Stimulated activated CD8-positive, alpha-beta memory T cell treated with anti-CD3 and anti-CD28 coated beads, Interleukin-7, amount 100 ng/mL, for 1 hour (primary cell): Measurements from ENCODE around the gene AJM1.
"Not testable (repeated sequence)": the region's sequence is repeated elsewhere in the genome, so short reads cannot be mapped to it uniquely, and the experiment has no call there.

Source experiments
- DNase-seq, 2 donors: peaks; one replicate each; pipeline ENCODE4 v3.0.0-alpha.2; 2020; ENCODE audit warnings: low read depth in 2 of 2

The AJM1 gene

DNA sequence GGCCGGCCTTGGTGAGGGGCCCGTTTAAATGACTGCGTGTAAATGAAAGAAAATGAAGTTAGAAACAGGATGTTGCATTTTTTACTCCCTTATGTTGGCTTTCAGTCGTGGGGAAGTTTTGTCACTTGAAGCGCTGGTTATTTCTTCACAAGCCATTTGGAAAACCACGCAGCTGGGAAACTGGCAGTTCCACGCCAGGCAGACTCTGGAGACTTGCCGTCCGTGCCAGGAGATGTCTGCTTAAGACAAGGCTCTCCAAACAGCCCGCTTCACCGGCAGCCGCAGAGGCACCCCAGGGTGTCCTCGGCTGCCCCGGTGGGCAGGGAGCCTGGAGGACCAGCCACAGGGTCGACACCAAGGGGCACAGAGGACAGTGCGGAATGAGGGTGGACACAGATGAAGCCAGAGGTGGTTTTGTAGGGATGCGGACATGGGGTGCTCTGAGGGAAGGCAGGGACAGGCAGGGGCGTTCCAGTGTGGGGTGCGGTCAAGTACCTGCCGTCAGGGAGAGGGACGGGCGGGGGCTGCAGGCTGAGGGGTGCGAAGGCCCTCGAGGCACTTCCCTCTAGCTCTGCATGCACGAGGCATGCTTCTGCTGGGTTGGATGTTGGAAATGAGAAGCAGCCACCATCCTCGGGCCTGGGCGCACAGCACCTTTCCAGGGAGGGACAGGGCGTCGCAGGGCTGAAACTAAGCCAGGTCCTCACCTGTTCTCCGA, 11.1 kb upstream of the AJM1 start:
- DNase-seq, result no peak

DNA sequence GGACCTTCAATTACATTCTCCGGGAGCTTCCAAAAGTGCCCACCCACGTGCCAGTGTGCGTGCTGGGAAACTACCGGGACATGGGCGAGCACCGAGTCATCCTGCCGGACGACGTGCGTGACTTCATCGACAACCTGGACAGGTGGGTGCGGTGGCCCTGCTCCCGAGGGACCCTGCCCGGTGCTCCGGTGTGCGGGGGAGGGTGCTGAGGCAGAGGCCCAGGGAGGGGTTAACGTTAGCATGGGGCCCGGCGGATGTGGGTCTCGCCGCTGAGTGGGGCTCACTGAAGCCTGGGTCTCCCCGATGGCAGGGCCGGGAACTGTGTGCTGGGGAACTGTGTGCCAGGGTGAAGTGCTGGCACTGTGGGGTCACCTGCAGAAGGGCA, 10.6 kb upstream of the AJM1 start:
- no peak for DNase-seq

DNA sequence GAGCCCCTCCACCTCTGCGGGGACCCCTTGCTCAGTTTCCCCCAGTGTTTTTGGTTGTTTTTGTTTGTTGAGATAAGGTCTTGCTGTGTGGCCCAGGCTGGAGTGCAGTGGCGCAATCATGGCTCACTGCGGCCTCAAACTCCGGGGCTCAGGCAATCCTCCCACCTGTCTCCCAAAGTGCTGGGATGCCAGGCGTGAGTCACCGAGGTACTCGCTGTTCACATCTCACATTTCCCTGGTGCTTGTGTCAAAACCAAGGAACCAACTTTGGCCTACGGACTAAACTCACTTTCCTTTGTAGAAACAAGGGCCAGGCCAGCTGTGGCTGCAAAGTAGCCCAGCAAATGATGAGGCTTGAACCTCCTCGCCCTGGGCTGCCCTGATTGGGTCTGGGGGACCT, 9.7 kb upstream of the AJM1 start:
- DNase-seq, result no peak

- DNase-seq, result not testable (repeated sequence)
Measured at GRCh38 chr9:136833381-136834048, 8.8 kb upstream of the AJM1 start.

GRCh38 chr9:136835162-136835931, 6.9 kb upstream of the AJM1 start:
- DNase-seq, result no peak

DNA sequence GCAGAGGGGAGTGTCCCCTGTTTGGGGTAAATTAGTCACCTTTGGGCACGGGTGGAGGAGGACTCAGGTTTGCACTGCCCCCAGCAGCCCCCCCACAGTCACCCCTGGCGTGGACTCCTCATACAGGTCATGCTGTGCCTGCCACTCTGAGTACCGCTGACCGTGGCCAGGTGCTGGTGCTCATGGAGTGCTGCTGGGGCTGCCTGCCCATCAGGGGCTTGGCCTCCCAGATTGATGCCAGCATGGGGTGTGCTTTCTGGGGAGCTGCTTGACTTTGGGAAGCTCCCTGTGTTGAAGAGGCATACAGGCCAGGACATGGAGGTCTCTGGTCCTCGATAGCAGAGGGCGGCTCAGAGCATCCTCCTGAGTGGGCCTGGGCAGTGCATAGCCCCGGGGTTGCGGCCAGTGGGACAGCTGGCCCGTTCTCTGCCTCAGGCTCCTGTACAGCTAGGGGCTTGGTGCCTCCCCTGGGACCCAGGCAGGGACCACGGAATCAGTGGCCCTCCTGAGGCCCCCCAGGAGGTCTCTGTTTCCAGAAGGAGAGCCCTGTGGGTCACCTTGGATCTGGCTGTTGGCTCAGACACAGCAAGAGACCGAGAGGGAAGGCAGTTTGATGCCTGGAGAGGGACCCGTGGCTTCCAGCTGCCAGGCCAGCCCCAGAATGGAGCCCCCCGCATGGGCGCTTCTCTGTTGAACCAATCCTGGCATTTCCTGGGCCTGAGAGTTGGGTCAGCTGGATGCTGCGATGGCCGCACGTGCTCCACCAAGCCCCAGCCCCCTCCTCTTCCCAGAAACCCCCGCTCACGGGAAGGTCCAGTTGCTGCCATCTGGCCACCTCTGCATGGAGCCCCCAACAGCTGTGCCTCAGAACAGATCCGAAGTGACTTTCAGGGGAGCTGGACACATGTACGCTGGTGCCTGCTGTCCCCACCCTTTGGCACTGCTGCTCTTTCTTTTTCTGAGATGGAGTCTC, 6.1 kb upstream of the AJM1 start:
- DNase-seq, result no peak

DNA sequence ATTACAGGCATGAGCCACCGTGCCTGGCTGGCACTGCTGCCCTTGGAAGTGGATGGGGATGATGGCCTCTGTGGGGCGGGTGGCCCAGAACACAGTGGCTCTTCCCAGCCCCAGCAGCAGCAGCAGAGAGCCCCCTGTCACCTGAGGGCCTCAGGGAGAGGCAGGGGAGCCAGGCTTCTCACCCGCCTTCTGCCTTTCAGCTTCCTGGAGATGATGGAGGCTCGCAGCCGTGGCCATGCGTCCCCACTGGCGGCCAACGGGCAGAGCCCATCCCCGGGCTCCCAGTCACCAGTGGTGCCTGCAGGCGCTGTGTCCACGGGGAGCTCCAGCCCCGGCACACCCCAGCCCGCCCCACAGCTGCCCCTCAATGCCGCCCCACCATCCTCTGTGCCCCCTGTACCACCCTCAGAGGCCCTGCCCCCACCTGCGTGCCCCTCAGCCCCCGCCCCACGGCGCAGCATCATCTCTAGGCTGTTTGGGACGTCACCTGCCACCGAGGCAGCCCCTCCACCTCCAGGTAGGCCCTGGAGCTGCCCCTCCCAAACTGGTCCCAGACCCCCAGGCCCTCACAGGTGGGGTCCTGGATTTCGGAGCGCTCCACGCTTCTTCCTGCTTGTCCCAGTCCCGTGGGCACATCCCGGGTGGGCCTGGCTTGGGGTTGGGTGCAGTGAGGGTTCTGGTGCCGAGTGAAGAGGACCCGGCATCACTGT, 5.0 kb upstream of the AJM1 start:
- DNase-seq, result no peak

GRCh38 chr9:136837856-136838277, 4.4 kb upstream of the AJM1 start:
- not testable (repeated sequence) for DNase-seq

- no peak for DNase-seq
Measured at GRCh38 chr9:136838314-136839228, 3.7 kb upstream of the AJM1 start.

- DNase-seq, result no peak
Measured at GRCh38 chr9:136839229-136840139, 2.8 kb upstream of the AJM1 start.

GRCh38 chr9:136840140-136840876, 2.0 kb upstream of the AJM1 start:
- no peak for DNase-seq

- no peak for DNase-seq
Measured at GRCh38 chr9:136840877-136841645, 1.2 kb upstream of the AJM1 start.

DNA sequence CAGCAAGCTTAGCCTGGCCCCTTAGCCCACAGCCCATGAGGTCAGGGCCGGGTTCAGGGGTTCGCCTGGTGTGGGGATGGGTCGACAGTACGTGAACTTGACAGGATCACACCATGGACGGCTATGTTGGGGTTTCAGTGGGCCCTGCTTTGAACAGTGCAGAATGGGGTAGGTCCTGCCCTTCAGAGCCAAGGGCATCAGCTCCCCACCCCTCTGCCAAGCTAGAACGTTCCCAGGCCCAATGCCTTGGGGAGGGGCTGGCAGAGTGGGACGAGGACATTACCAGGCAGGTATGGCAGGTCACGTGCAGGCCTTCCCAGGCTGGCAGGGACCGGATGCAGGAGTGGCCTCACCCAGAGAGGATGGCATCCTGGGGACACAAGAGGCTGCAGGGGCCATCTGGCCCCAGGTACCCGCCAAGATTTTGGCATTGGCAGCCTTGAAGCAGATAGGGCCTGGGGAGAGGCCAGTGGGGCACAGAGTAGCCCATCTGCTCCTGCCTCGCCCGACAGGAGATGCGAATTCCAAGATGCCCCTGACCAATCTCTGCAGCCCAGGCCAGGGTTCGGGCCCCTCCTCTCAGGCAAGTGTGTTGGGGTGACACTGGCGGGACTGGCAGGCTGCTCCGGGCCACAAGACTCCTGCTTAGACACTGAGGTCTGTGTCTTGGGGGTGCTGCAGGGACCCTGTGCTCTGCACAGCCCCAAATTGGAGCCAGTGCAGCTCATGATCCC, 465 bp upstream of the AJM1 start:
- DNase-seq, result not testable (repeated sequence)

DNA sequence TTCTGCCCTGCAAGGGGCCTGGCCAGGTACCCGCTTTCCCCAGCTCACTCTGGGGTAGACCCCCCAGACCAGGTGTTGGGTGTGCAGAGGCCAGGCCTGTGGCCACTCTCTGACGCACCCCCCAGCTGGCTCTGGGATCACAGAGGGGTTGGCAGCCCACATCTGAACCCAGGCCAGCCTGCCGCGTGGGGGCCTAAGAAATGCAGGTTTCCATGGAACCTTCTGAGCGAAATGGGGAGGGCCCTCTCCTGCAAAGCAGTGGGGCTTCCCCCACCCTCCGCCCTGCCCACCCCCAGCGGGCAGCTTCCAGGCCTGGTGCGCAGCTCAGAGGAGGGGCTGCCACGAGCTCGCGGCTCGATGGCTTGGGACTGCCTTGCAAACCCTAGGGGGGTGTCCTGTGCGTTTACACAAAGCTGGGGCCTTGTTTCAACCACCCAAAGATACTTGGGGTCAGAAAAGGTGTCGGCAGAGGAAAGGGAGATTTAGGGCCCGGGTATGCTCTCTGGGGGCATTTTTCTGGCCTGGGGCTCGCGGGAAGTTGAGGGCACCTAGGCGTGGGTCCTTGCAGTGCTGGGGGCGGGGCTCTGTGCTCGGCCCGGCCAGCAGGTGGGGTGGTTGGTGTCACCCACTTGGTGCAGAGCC, 1.0 kb downstream of the AJM1 start:
- DNase-seq, result not testable (repeated sequence)

DNA sequence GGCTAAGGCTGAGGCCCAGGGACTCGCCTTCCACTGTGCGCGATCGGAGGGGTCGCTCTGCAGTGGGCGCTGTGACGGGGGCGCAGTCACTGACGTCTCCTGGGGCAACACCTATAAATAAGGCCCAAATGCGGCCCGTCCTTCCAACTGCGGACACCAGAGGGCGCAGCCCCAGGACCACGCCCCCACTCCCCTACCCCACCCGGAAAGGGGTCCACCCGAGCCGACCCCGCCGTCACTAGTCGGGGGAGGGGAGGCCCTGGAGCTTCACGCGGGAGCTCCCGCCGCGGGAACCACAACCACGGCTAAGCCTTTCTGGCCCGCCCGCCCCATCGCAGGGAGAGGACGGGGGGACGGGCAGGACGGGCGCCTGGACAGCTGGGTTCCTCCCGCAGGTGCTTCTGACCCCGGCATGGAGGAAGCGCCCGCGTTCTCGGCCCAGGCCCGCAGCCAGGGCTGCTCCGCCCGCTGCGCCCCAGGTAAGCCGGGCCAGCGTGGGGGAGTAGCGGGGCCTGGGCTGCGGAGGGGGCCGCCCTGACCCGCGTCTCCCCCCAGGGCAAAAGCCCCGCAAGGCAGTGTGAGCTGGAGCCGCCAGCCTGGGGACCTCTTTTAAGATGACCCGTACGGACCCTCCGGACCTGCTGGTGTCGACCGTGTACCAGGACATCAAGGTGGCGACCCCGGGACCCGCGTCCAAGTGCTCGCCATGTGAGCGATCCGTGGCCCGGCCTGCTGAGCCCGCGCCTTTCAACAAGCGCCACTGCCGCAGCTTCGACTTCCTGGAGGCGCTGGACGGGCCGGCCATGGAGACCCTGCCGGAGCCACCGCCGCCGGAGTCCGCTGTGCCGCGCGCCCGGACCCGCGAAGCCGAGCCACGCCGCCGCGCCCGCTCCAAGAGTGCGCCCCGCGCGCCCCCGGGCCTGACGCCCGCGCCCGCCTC, 1.8 kb downstream of the AJM1 start:
- DNase-seq, result peak in 1 of 2 donors; percentile 52
